Fibroblast of the conjunctiva (primary cell): ENCODE results near the gene TEX35.
A peak's percentile ranks its signal among the peaks of the same experiment; 100 is the strongest.

Experiments
- DNase-seq: peaks from one replicate; pipeline ENCODE4 v3.0.0-alpha.2; 2010; ENCODE audit warnings: low read depth

Gene TEX35

GRCh38 chr1:178518894-178519293 is 6.0 kb downstream of the TEX35 start:
- no peak for DNase-seq

GRCh38 chr1:178520803-178521202 is 7.9 kb downstream of the TEX35 start:
- DNase-seq, result no peak

GRCh38 chr1:178521241-178521640 is 8.3 kb downstream of the TEX35 start:
- DNase-seq, result no peak

GRCh38 chr1:178527117-178527516 is 14.2 kb downstream of the TEX35 start:
- no peak for DNase-seq

GRCh38 chr1:178528228-178528952 is 15.5 kb downstream of the TEX35 start:
- no peak for DNase-seq

GRCh38 chr1:178528953-178529335 is 16.0 kb downstream of the TEX35 start:
- DNase-seq, result no peak

- DNase-seq, result no peak
These were observed 16.6 kb downstream of the TEX35 start for GRCh38 chr1:178529364-178530036.

GRCh38 chr1:178530037-178530402 is 17.1 kb downstream of the TEX35 start:
- DNase-seq, result no peak

GRCh38 chr1:178530502-178530901 is 17.6 kb downstream of the TEX35 start:
- no peak for DNase-seq

GRCh38 chr1:178531887-178532286 is 19.0 kb downstream of the TEX35 start:
- DNase-seq, result no peak

- peak; percentile 64 for DNase-seq
These were observed 19.5 kb downstream of the TEX35 start for GRCh38 chr1:178532392-178532791.

- DNase-seq, result no peak
These were observed 20.4 kb downstream of the TEX35 start for GRCh38 chr1:178533121-178533946.

- DNase-seq, result no peak
These were observed 21.4 kb downstream of the TEX35 start for GRCh38 chr1:178534137-178534868.

GRCh38 chr1:178536329-178536728 is 23.4 kb downstream of the TEX35 start:
- no peak for DNase-seq

- peak; percentile 94 for DNase-seq
These were observed 24.0 kb downstream of the TEX35 start for GRCh38 chr1:178536844-178537371.

GRCh38 chr1:178537382-178538090 is 24.6 kb downstream of the TEX35 start:
- DNase-seq, result no peak

- DNase-seq, result no peak
These were observed 25.4 kb downstream of the TEX35 start for GRCh38 chr1:178538192-178538916.

- DNase-seq, result no peak
These were observed 26.4 kb downstream of the TEX35 start for GRCh38 chr1:178539291-178539690.

- no peak for DNase-seq
These were observed 27.3 kb downstream of the TEX35 start for GRCh38 chr1:178540204-178540603.

GRCh38 chr1:178540646-178541045 is 27.7 kb downstream of the TEX35 start:
- no peak for DNase-seq

- no peak for DNase-seq
These were observed 28.5 kb downstream of the TEX35 start for GRCh38 chr1:178541379-178541778.
